CD4-positive, alpha-beta memory T cell (primary cell): ENCODE measurements around the gene THSD7A. TPM values are rescaled to one million over a fixed set of nuclear protein-coding genes. Genes with fewer than 3 reads are reported as not detected.

Source experiments
- CTCF ChIA-PET: fragments of 350-600 bp; sonication (Branson Sonifier 250); formaldehyde crosslinking; loops from one replicate; lab custom pipeline; 2021; ENCODE audit warnings: inconsistent platforms; ENCODE audit not compliant: partially characterized antibody; lab: Charles Lee
- POLR2A ChIA-PET: fragments of 350-600 bp; sonication (Branson Sonifier 250); formaldehyde crosslinking; loops from one replicate; lab custom pipeline; 2021; ENCODE audit not compliant: partially characterized antibody; lab: Charles Lee
- DNase-seq, 5 donors: peaks; one replicate each; pipeline versions ENCODE4 v3.0.0 to v3.0.0-alpha.2; 2020 to 2022; ENCODE audit warnings: mixed read lengths in 1 of 5
- H3K27ac ChIP-seq: one replicate; pipeline ENCODE4 v1.7.0; 2013; ENCODE audit warnings: low read depth, low read length
- H3K27me3 ChIP-seq: 2 replicates; pipeline ENCODE4 v1.7.0; 2013; ENCODE audit warnings: mild to moderate bottlenecking, low read length, moderate library complexity; ENCODE audit not compliant: insufficient read depth
- H3K36me3 ChIP-seq: 2 replicates; pipeline ENCODE4 v1.7.0; 2013; ENCODE audit warnings: mild to moderate bottlenecking, low read length, moderate library complexity; ENCODE audit not compliant: insufficient read depth
- H3K4me1 ChIP-seq: 2 replicates; pipeline ENCODE4 v1.7.0; 2013; ENCODE audit warnings: mild to moderate bottlenecking, low read length, moderate library complexity; ENCODE audit not compliant: insufficient read depth
- H3K4me3 ChIP-seq, 2 donors: one replicate each; pipeline ENCODE4 v1.7.0; 2013; ENCODE audit warnings: low read length in 2 of 2, mild to moderate bottlenecking in 1 of 2
- H3K9me3 ChIP-seq, 2 donors: one replicate each; pipeline ENCODE4 v1.7.0; 2013; ENCODE audit warnings: low read length in 2 of 2, control low read depth in 1 of 2; ENCODE audit not compliant: control insufficient read depth in 1 of 2
- H3K27ac Mint-ChIP-seq, 7 donors: one replicate each; pipeline ENCODE4 v1.8.0; 2020 to 2021; ENCODE audit warnings: mixed read lengths in 7 of 7, mild to moderate bottlenecking in 6 of 7, inconsistent platforms in 3 of 7, moderate library complexity in 3 of 7
- H3K27me3 Mint-ChIP-seq, 2 donors: one replicate each; pipeline ENCODE4 v1.8.0; 2020 to 2021; ENCODE audit warnings: mixed read lengths in 2 of 2
- H3K36me3 Mint-ChIP-seq, 2 donors: one replicate each; pipeline ENCODE4 v1.8.0; 2020 to 2021; ENCODE audit warnings: mixed read lengths in 2 of 2, inconsistent platforms in 1 of 2, mild to moderate bottlenecking in 1 of 2
- H3K4me1 Mint-ChIP-seq, 4 donors: one replicate each; pipeline ENCODE4 v1.8.0; 2020 to 2021; ENCODE audit warnings: mixed read lengths in 4 of 4, mild to moderate bottlenecking in 1 of 4
- H3K4me3 Mint-ChIP-seq, 8 donors: one replicate each; pipeline ENCODE4 v1.8.0; 2020 to 2021; ENCODE audit warnings: mixed read lengths in 8 of 8, mild to moderate bottlenecking in 7 of 8, moderate library complexity in 6 of 8, inconsistent platforms in 3 of 8
- H3K9me3 Mint-ChIP-seq, 8 donors: one replicate each; pipeline ENCODE4 v1.8.0; 2020 to 2021; ENCODE audit warnings: mixed read lengths in 8 of 8, mild to moderate bottlenecking in 5 of 8, inconsistent platforms in 3 of 8, moderate library complexity in 1 of 8
- intact Hi-C: fragments of 100-400 bp; cut with micrococcal nuclease; formaldehyde crosslinking; loops from one replicate; pipeline ENCODE4 v1.15.1; 2023
- polyA plus RNA-seq, 2 donors: library from polyadenylated mRNA; unstranded; fragments of 300-500 nt; fragmentation: Illumina TruSeq; gene quantifications; one replicate each; pipeline ENCODE4 v1.2.3, GENCODE V29; 2021
- total RNA-seq, 2 experiments: library from RNA; stranded (reverse); gene quantifications; one replicate each; pipeline ENCODE4 v1.2.3, GENCODE V29; 2021

THSD7A gene
- total and polyA plus RNA-seq, 4 experiments from 2014 or later = not detected

DNA sequence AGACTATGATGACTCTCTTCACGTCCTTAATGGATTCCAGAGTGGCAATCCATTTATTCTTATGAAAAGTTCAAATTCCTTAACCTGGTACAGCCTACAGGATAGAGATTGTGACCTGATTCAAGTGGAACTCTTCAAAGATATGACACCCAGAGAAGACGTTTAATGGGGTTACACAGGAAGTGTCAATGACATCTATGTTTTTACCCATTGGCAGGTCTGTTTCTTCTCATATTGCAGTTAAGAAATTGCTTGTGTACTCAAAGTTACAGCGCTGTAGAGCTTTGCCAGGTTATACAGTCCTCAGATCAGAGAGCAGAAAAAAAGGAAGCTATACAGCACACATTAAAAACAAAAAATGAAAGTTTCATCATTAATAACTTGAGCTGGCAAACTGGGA lies 367.4 kb downstream of the THSD7A start:
- Mint-ChIP-seq H3K9me3 (peaks cover 0 to 4% (median 0%) of the 10 kb centered on the region in 8 donors), H3K4me1 (no peaks in the 10 kb centered on the region), H3K4me3 (no peak overlapping the region), H3K27ac (peak overlapping the region in 1 of 7 donors; percentile 35), H3K27me3 (no peaks in the 10 kb centered on the region), H3K36me3 (no peaks in the 10 kb centered on the region)
- ChIA-PET CTCF (no interaction called here), POLR2A (no interaction called here)
- H3K4me1 ChIP-seq = no peaks in the 10 kb centered on the region
- H3K27ac ChIP-seq = no peak overlapping the region
- no peak overlapping the region for H3K4me3 ChIP-seq
- H3K36me3 ChIP-seq = no peaks in the 10 kb centered on the region
- intact Hi-C loops = no loop called here
- no peaks in the 10 kb centered on the region for H3K9me3 ChIP-seq
- DNase-seq = no peak
- no peaks in the 10 kb centered on the region for H3K27me3 ChIP-seq

DNA sequence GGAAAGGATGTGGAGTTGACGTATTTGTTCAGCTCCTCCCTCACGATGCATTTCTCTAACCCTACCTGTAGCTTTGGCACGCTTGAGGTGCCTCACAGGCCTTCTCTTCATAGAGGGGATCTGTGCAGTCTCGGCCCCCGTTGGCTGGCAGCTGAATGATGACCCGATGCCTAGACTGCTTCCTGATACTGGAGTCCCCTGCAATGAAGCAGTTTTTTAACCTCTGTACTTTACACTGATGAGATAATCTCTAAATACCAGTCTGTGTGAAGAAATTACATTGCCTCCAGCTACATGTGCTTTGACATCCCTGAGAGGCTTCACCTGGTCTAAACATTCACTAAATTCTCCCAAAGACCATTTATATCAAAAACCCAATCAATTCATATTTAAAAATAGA lies 370.1 kb downstream of the THSD7A start:
- Histone ChIP-seq H3K9me3 (no peaks in the 10 kb centered on the region), H3K4me1 (no peaks in the 10 kb centered on the region), H3K27ac (no peak overlapping the region), H3K4me3 (no peak overlapping the region), H3K27me3 (no peaks in the 10 kb centered on the region), H3K36me3 (no peaks in the 10 kb centered on the region)
- intact Hi-C loops = no loop called here
- Mint-ChIP-seq H3K36me3 (no peaks in the 10 kb centered on the region), H3K27me3 (no peaks in the 10 kb centered on the region), H3K9me3 (peaks cover 0 to 5% (median 0%) of the 10 kb centered on the region in 8 donors), H3K4me3 (no peak overlapping the region), H3K4me1 (no peaks in the 10 kb centered on the region), H3K27ac (no peak overlapping the region)
- CTCF ChIA-PET = no interaction called here
- DNase-seq = no peak
- POLR2A ChIA-PET = no interaction called here

- Histone ChIP-seq H3K4me3 (no peak overlapping the region), H3K9me3 (no peaks in the 10 kb centered on the region), H3K27ac (no peak overlapping the region), H3K27me3 (no peaks in the 10 kb centered on the region), H3K4me1 (no peaks in the 10 kb centered on the region), H3K36me3 (no peaks in the 10 kb centered on the region)
- CTCF ChIA-PET = no interaction called here
- Mint-ChIP-seq H3K4me1 (no peaks in the 10 kb centered on the region), H3K36me3 (no peaks in the 10 kb centered on the region), H3K27me3 (no peaks in the 10 kb centered on the region), H3K9me3 (peaks cover 0 to 4% (median 0%) of the 10 kb centered on the region in 8 donors), H3K27ac (peak overlapping the region in 1 of 7 donors; percentile 29), H3K4me3 (no peak overlapping the region)
- intact Hi-C loops = no loop called here
- no peak for DNase-seq
- POLR2A ChIA-PET = no interaction called here
Observed at GRCh38 chr7:11458736-11459483, 373.1 kb downstream of the THSD7A start.

- Histone ChIP-seq H3K4me1 (no peaks in the 10 kb centered on the region), H3K4me3 (no peak overlapping the region), H3K9me3 (no peaks in the 10 kb centered on the region), H3K36me3 (no peaks in the 10 kb centered on the region), H3K27ac (no peak overlapping the region), H3K27me3 (no peaks in the 10 kb centered on the region)
- Mint-ChIP-seq H3K9me3 (peaks cover 0 to 4% (median 0%) of the 10 kb centered on the region in 8 donors), H3K27ac (no peak overlapping the region), H3K4me3 (no peak overlapping the region), H3K4me1 (no peaks in the 10 kb centered on the region), H3K27me3 (no peaks in the 10 kb centered on the region), H3K36me3 (no peaks in the 10 kb centered on the region)
- ChIA-PET POLR2A (no interaction called here), CTCF (no interaction called here)
- intact Hi-C loops = no loop called here
- no peak for DNase-seq
Observed at GRCh38 chr7:11457419-11457818, 374.6 kb downstream of the THSD7A start.

DNA sequence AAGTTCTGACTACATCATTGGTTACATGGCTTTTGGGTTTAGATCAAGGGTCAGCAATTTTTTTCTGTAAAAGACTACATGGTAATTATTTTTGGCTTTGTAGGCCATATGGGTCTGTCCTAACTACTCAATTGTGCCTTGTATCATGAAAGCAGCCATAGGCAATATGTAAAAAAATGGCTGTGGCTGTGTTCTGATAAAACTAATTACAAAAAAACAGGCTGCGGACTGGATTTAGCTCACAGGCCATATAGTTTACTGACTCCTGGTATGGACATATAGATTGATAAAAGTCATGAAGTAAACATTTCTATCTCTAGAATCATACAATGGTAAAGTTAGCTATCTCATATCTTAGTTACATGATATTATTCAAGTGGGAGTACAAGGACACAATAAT lies 375.4 kb downstream of the THSD7A start:
- intact Hi-C loops = no loop called here
- Mint-ChIP-seq H3K36me3 (no peaks in the 10 kb centered on the region), H3K9me3 (peaks cover 0 to 4% (median 0%) of the 10 kb centered on the region in 8 donors), H3K27me3 (no peaks in the 10 kb centered on the region), H3K4me3 (no peak overlapping the region), H3K27ac (no peak overlapping the region), H3K4me1 (no peaks in the 10 kb centered on the region)
- H3K36me3 ChIP-seq = no peaks in the 10 kb centered on the region
- H3K27me3 ChIP-seq = no peaks in the 10 kb centered on the region
- H3K27ac ChIP-seq = no peak overlapping the region
- H3K9me3 ChIP-seq = no peaks in the 10 kb centered on the region
- no peak overlapping the region for H3K4me3 ChIP-seq
- ChIA-PET POLR2A (no interaction called here), CTCF (no interaction called here)
- no peaks in the 10 kb centered on the region for H3K4me1 ChIP-seq
- DNase-seq = no peak

DNA sequence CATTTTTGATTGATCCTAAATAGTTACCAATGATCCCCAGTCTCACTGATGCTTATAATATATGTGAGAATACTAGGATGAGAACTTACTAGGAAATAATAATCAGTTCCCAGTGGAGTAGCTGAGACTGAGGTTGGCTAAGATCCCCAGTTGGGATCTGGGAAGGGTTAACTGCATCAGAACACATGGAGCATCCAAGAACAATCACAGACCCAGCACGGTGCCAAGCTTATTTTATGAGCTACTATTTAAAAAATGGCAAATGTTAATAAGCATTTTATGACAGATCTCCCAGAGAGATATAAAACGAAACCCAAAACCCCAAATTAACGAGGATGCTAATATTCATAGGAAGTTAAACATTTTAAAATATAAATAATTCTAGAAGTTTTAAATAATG lies 379.5 kb downstream of the THSD7A start:
- CTCF ChIA-PET = no interaction called here
- no peaks in the 10 kb centered on the region for H3K36me3 Mint-ChIP-seq
- Histone ChIP-seq H3K9me3 (no peaks in the 10 kb centered on the region), H3K36me3 (no peaks in the 10 kb centered on the region), H3K4me1 (no peaks in the 10 kb centered on the region), H3K27ac (no peak overlapping the region), H3K4me3 (no peak overlapping the region), H3K27me3 (no peaks in the 10 kb centered on the region)
- H3K9me3 Mint-ChIP-seq = peaks cover 0 to 3% (median 0%) of the 10 kb centered on the region in 8 donors
- no peaks in the 10 kb centered on the region for H3K27me3 Mint-ChIP-seq
- intact Hi-C loops = no loop called here
- H3K4me3 Mint-ChIP-seq = no peak overlapping the region
- DNase-seq = no peak
- no peaks in the 10 kb centered on the region for H3K4me1 Mint-ChIP-seq
- no peak overlapping the region for H3K27ac Mint-ChIP-seq
- POLR2A ChIA-PET = no interaction called here

DNA sequence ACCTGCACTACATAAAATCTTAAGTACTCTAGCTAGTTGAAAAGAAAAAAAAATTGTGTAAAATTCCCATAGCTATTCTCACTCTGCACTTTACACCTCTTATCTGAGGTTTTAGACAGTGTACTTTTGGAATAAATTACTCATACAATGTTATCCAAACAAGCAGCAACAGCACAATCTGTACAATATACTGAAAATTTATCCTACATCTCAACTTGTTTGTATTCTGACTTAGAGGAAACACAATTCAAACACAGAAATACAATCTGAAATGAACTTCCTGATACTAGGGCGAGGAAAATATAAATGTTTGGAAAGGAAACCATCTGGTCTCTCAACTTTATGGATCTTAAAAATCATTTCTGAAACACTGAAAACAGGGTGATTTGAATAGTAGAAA lies 381.7 kb downstream of the THSD7A start:
- intact Hi-C loops = no loop called here
- H3K27me3 Mint-ChIP-seq = no peaks in the 10 kb centered on the region
- no peak for DNase-seq
- ChIA-PET POLR2A (no interaction called here), CTCF (no interaction called here)
- Histone ChIP-seq H3K36me3 (no peaks in the 10 kb centered on the region), H3K27ac (no peak overlapping the region), H3K27me3 (no peaks in the 10 kb centered on the region), H3K4me3 (no peak overlapping the region), H3K4me1 (no peaks in the 10 kb centered on the region), H3K9me3 (no peaks in the 10 kb centered on the region)
- no peaks in the 10 kb centered on the region for H3K36me3 Mint-ChIP-seq
- H3K9me3 Mint-ChIP-seq = peaks cover 0 to 3% (median 0%) of the 10 kb centered on the region in 8 donors
- H3K4me1 Mint-ChIP-seq = no peaks in the 10 kb centered on the region
- H3K27ac Mint-ChIP-seq = no peak overlapping the region
- H3K4me3 Mint-ChIP-seq = no peak overlapping the region
